ENCODE results near the gene RAI1.
"Not testable (repeated sequence)": the region's sequence is repeated elsewhere in the genome, so short reads cannot be mapped to it uniquely, and the experiment has no call there.

Gene RAI1, protein sequence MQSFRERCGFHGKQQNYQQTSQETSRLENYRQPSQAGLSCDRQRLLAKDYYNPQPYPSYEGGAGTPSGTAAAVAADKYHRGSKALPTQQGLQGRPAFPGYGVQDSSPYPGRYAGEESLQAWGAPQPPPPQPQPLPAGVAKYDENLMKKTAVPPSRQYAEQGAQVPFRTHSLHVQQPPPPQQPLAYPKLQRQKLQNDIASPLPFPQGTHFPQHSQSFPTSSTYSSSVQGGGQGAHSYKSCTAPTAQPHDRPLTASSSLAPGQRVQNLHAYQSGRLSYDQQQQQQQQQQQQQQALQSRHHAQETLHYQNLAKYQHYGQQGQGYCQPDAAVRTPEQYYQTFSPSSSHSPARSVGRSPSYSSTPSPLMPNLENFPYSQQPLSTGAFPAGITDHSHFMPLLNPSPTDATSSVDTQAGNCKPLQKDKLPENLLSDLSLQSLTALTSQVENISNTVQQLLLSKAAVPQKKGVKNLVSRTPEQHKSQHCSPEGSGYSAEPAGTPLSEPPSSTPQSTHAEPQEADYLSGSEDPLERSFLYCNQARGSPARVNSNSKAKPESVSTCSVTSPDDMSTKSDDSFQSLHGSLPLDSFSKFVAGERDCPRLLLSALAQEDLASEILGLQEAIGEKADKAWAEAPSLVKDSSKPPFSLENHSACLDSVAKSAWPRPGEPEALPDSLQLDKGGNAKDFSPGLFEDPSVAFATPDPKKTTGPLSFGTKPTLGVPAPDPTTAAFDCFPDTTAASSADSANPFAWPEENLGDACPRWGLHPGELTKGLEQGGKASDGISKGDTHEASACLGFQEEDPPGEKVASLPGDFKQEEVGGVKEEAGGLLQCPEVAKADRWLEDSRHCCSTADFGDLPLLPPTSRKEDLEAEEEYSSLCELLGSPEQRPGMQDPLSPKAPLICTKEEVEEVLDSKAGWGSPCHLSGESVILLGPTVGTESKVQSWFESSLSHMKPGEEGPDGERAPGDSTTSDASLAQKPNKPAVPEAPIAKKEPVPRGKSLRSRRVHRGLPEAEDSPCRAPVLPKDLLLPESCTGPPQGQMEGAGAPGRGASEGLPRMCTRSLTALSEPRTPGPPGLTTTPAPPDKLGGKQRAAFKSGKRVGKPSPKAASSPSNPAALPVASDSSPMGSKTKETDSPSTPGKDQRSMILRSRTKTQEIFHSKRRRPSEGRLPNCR (N-terminal part only)

GRCh38 chr17:17681187-17681743, at the start of gene RAI1:
RAI1 (plus strand) TSS chr17:17681458; CDS start chr17:17792949, 111,491 bp downstream.
- peak within 1 kb of the TSS; percentile 72 for H3K4me3 ChIP-seq (ENCODE audit: low read length)
- no peak for TF ChIP-seq ZNF274 (IDR thresholded peaks at IDR 0.05; ENCODE audit: low read depth, low read length)

DNA sequence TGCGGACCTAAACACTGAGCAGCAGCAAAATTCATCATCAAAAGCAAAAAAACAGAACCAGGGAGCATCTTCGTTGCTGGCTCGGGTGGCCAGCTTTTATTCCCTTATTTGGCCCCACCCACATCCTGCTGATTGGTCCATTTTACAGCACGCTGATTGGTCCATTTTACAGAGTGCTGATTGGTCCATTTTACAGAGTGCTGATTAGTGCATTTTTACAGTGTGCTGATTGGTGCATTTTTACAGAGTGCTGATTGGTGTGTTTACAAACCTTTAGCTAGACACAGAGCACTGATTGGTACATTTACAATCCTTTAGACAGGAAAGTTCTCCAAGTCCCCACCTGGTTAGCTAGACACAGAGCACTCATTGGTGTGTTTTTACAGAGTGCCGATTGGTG, 48.6 kb upstream of the RAI1 start:
- H3K4me3 ChIP-seq (ENCODE audit: low read length) = not testable (repeated sequence)

- TF ChIP-seq ZNF274 (IDR thresholded peaks at IDR 0.05; ENCODE audit: low read depth, low read length) = no peak
- no peak overlapping the region for H3K4me3 ChIP-seq (ENCODE audit: low read length)
These were observed 47.9 kb upstream of the RAI1 start for GRCh38 chr17:17633310-17633709.

- no peak for TF ChIP-seq ZNF274 (IDR thresholded peaks at IDR 0.05; ENCODE audit: low read depth, low read length)
- no peak overlapping the region for H3K4me3 ChIP-seq (ENCODE audit: low read length)
These were observed 46.1 kb upstream of the RAI1 start for GRCh38 chr17:17635126-17635525.

DNA sequence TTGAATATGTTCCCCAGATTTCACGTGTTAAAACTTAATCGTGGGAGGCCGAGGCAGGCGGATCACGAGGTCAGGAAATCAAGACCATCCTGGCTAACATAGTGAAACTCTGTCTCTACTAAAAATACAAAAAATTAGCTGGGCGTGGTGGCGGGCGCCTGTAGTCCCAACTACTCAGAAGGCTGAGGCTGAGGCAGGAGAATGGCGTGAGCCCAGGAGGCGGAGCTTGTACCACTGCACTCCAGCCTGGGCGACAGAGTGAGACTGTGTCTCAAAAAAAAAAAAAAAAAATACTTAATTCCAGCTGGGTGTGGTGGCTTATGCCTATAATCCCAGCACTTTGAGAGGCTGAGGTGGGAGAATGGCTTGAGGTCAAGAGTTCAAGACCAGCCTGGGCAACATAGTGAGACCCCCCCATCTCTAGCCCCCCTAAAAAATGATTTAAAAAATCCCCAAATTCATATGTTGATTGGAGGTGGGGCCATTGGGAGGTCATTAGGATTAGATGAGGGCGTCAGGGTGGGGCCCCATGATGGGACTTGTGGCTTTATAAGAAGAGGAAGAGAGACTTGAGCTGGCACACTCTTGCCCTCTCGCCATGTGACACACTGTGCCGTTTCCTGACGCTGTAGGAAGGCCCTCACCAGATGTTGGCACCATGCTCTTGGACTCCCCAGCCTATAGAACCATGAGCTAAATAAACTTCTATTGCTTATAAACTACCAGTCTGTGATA, 45.6 kb upstream of the RAI1 start:
- H3K4me3 ChIP-seq (ENCODE audit: low read length) = not testable (repeated sequence)

DNA sequence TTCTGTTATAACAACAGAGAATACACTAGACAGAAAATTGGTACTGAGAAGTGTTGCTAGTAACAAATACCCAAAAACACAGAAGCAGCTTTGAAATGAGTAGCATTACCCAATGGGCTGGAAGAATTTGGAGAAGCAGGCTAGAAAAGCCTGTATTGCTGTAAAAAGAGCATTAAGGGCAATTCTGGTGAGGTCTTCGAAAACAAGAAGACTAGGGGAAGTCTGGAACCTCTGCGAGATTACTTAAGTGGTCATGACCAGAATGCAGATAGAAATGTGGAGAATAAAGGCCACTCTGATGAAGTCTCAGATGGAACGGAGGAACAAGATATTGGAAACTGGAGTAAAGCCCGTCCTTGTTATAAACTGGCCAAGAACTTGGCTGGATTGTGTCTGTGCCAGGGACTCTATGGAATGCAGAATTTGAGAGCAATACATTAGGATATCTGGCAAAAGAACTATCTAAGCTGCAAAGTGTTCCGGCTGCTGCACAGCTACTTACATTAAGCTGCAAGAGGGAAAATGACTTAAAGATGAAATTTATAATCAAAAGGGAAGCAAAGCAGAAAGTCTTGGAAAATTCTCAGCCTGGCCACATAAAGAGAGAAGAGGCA, 44.9 kb upstream of the RAI1 start:
- no peak for TF ChIP-seq ZNF274 (IDR thresholded peaks at IDR 0.05; ENCODE audit: low read depth, low read length)
- no peak overlapping the region for H3K4me3 ChIP-seq (ENCODE audit: low read length)

- H3K4me3 ChIP-seq (ENCODE audit: low read length) = no peak overlapping the region
These were observed 42.8 kb upstream of the RAI1 start for GRCh38 chr17:17638467-17638866.

DNA sequence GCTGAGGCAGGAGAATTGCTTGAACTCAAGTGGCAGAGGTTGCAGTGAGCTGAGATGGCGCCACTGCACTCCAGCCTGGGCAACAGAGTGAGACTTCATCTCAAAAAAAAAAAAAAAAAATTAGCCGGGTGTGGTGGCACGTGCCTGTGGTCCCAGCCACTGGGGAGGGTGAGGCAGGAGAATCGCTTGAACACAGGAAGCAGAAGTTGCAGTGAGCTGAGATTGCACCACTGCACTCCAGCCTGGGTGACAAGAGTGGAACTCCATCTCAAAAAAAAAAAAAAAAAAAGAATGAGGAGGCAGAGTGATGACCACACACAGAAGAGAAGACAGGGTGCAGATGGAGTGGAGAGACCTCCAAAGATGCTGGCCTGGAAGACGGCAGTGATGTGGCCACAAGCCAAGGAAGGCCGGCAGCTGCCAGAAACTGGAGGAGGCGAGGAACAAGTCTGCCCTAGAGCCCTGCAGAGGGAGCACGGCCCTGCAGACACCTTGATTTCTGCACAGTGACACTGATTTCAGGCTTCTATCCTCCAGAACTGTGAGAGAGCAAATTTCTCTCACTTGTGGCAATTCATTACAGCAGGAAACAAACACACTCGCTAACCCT, 41.5 kb upstream of the RAI1 start:
- not testable (repeated sequence) for H3K4me3 ChIP-seq (ENCODE audit: low read length)

More at GRCh38 chr17:17638467-17638866, 42.8 kb upstream of the RAI1 start:
- TF ChIP-seq ZNF274 (IDR thresholded peaks at IDR 0.05; ENCODE audit: low read depth, low read length) = no peak

DNA sequence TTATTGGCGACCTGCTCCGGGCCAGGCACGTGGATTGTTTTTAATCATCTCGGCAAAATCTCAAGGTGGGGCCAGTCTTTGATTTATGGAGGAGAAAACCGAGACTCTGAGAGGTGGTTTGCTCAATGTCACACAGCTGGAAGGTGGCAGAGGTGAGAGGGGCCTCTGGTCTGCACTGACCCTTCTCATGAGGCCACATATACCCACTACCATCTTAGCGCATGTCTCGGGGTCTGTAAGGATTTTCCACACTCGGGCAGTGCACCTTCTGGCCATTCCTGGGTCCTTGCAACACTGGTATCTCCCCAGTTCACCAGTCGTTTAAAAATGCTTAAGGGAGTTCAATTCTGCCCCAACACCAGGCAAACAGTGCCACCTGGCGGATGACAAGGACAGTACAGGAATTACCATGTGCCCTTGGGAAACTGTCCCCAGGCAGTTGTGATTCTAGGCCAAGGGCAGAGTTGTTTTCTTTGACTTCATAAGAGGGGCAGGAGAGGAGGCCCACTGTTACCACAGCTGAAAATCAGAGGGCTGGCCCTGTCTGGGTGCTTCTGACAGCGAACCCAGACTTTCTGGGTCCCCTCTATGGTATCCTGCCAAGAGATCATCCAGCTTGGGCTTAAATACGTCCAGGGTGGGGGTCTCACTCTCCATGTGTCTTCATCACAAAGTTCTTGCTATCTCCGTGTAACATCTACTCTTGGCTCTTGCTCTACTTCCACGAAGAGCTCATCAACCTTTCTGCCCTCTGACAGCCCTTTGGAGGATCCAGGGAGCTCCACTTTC, 39.4 kb upstream of the RAI1 start:
- H3K4me3 ChIP-seq (ENCODE audit: low read length) = no peak overlapping the region
- no peak for TF ChIP-seq ZNF274 (IDR thresholded peaks at IDR 0.05; ENCODE audit: low read depth, low read length)

DNA sequence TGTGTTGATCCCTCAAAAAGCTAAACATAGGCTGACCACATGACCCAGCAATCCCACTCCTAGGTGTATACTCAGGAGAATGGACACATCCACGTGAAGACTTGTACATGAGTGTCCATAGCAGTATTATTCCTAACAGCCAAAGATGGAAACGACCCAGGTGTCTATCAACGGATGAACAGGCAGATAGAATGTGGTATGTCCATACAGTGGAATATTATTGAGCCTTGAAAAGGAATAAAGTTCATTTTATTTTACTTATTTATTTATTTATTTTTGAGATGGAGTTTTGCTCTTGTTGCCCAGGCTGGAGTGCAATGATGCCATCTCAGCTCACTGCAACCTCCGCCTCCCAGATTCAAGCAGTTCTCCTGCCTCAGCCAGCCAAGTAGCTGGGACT, 36.1 kb upstream of the RAI1 start:
- not testable (repeated sequence) for H3K4me3 ChIP-seq (ENCODE audit: low read length)

DNA sequence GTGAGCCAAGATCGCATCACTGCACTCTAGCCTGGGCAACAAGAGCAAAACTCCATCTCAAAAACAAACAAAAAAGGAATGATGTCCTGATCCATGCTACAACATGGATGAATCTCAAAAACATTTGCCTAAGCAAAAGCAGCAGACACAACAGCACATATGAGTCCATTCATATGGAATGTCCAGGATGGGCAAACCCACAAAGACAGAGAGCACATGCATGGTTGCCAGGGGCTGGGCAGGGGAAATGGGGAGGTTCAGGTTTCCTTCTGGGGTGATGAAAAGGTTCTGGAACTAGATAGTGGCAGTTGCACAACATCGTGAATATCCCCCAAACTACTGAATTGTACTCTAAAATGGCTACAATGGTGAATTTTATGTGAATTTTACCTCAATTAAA, 35.3 kb upstream of the RAI1 start:
- H3K4me3 ChIP-seq (ENCODE audit: low read length) = no peak overlapping the region
- no peak for TF ChIP-seq ZNF274 (IDR thresholded peaks at IDR 0.05; ENCODE audit: low read depth, low read length)

DNA sequence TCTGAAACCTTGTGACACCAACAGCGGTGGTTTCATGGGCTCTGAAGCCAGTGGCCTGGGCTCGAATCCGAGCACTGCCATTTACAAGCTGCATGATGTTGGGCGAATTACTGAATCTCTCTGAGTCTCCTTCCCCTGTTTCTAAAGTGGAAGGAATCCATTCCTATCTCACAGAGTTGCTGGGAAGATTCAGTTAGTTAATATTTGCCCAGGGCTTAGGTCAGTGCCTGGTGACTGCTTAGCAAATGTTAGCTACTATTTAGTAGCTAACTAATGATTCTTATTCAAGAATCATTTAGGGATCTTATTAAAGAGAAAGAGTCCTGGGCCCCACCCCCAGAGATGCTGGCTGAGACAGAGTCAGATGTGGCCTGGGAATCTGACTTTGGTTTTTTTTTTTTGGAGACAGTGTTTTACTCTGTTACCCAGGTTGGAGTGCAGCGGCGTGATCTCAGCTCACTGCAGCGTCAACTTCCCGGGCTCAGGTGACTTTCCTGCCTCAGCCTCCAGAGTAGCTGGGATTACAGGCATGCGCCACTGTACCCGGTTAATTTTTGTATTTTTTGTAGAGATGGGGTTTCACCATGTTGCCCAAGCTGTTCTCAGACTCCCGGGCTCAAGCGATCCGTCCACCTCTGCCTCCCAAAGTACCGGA, 33.6 kb upstream of the RAI1 start:
- no peak for TF ChIP-seq ZNF274 (IDR thresholded peaks at IDR 0.05; ENCODE audit: low read depth, low read length)
- no peak overlapping the region for H3K4me3 ChIP-seq (ENCODE audit: low read length)

Data from GM08714 (cell line).